Cardiac fibroblast (primary cell): ENCODE data around the gene ELK3.

Experiments
- DNase-seq, 2 donors: peaks; one replicate each; pipeline versions ENCODE4 v3.0.0 to v3.0.0-alpha.2; 2010; ENCODE audit warnings: low read depth in 2 of 2
- H3K4me3 ChIP-seq, 2 donors: replicated peaks in 1 of 2; 1 replicate in 1 of 2; 2 replicates in 1 of 2; pipeline ENCODE4 v1.5.1; 2011; ENCODE audit warnings: low read depth in 2 of 2, low read length in 2 of 2, mild to moderate bottlenecking in 2 of 2, moderate library complexity in 1 of 2
- CTCF ChIP-seq: IDR thresholded peaks from one replicate; pipeline ENCODE4 v1.5.1; 2011; ENCODE audit warnings: low read depth, mild to moderate bottlenecking, low read length, inconsistent platforms

The ELK3 gene

DNA sequence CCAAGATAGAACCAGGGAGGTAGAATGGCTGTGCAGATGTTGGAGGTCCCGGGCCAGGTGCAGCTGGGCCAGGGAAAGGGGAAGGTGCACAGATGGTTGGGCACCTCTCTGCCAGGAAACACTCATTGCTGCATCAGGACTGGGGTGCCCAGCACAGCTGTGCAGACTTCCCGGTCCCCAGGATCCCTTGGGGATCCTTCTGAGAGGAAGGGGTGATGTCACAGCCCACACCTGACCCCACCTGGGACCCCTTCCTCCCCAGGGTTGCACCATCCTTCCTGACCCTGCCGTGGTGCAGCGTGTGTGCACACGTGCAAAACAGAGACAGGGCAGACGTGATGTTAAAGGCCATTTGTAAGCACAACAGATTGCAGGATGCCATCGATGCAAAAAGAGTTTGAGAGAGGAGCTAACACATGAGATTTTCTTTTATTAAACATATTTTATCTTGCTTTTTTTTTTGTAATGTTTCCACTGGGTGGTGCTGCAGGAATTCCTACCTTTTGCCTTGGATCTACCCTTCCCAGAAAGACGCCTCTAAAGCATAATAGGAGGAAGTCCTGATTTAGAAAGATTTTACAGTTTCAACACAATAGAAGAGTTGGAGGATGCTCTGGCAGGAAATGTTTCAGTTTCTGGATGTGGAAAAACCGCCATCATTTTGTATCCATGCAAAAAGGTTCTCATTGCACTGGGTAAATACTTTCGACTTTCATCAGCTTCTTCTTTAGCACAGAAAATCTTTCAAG, 14.8 kb downstream of the ELK3 start:
- TF ChIP-seq CTCF, result no peak
- H3K4me3 ChIP-seq, result no peak overlapping the region
- DNase-seq, result peak; percentile 49 to 66

- no peak overlapping the region for H3K4me3 ChIP-seq
- DNase-seq, result no peak
- no peak for TF ChIP-seq CTCF
These were observed 16.3 kb downstream of the ELK3 start for GRCh38 chr12:96210376-96211055.

DNA sequence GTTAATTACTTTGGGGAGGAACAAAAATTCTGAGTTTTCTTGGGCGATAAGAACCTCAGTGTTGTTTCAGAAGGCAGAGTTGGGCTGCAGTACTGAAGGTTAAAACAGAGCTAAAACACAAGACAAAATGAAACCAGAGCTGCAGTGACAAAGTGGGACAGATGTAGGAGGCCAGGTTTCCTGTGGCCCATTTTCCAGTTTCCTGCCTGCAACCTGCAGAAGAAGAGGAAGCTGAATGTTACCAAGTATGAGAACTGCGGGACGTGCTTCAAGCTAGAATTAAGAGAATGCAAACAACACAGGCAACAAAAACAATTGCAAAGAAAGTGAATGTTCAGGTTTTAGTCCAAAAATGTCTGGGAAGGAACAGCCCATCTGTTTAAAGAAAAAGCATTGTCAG, 17.8 kb downstream of the ELK3 start:
- TF ChIP-seq CTCF, result no peak
- no peak overlapping the region for H3K4me3 ChIP-seq

DNA sequence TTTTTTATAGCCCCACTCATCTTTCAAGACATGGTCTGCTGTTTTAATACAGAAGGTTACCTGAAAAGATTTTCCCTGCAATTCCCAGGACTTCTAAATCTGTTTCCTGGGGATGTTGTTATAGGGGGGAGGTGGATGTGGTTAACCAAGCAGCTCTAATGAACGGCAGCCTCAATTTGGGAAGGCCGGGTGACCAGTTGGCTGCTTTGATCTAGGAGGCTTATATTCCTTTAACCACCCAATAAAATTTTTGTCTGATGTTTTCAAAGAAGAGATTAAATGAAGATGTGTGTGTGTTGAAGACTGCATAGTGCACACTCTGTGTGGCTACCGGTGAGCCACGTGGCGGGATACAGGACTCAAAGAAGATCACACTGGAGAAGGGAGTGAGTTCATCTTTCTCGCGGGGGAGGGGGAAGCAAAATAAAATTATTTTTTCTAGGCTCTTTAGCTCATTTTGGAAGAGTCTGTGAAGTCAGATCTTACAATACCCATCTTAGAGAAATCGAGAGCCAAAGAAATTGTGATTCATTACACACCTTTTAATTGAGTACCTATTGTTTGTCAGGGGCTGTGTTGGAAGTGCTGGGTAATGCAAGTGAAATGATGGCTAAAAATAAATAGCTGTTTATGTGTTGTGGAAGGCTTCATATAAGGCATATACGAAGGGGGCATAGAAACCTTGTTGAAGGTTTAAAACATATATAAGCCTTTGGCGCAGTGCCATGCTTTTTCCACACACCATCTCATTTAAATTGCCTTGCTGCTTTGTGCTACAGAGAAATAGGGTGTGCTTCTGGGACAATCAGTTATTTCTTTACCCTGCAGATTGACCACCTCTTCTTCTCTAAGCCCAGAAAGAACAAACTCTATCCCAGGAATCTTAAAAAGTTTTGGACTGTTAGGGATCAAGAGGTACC, 18.5 kb downstream of the ELK3 start:
- no peak overlapping the region for H3K4me3 ChIP-seq
- TF ChIP-seq CTCF, result no peak
- no peak for DNase-seq

More for the DNA sequence above, 17.8 kb downstream of the ELK3 start:
- no peak for DNase-seq

DNA sequence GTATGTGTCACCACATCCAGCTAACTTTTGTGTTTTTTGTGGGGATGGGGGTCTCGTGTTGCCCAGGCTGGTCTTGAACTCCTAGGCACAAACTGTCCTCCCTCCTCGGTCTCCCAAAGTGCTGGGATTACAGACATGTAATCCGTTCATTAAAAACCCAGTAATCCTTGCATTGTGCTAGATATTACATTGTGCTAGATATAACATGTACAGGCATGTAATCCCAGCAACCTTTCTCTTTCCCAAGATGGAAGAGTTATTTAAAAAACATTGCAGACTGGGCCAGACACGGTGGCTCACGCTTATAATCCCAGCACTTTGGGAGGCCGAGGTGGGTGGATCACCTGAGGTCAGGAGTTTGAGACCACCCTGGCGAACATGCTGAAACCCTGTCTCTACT, 19.7 kb downstream of the ELK3 start:
- DNase-seq, result no peak
- no peak overlapping the region for H3K4me3 ChIP-seq
- no peak for TF ChIP-seq CTCF

DNA sequence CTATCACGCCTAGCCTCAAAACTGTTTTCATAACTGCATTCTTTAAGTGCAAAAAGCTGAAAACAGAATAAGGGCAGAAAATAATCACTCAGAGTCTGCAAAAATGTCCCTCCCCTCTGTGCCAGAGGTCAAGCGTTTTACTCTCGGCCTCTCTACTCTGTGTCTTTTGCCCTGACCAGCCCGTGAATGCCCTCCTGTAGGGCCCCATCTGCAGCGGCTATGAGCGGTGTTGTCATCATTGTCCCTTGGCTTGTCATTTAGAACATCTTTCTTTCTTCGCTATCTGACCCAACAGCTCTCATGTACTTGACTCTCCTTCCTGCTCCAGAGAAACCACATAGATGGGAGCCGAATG, 21.7 kb downstream of the ELK3 start:
- no peak for TF ChIP-seq CTCF
- H3K4me3 ChIP-seq, result no peak overlapping the region
- DNase-seq, result no peak
